Nephron (organoid): ENCODE results near the gene MAP3K13.
"Not testable (repeated sequence)": the region's sequence is repeated elsewhere in the genome, so short reads cannot be mapped to it uniquely, and the experiment has no call there.

ENCODE experiments used
- H3K27ac Mint-ChIP-seq, 3 experiments: 2 replicates each; pipeline ENCODE4 v1.8.0; 2020; ENCODE audit warnings: mixed read lengths in 3 of 3, mild to moderate bottlenecking in 2 of 3, moderate library complexity in 1 of 3
- H3K27me3 Mint-ChIP-seq: 2 replicates; pipeline ENCODE4 v1.8.0; 2021; ENCODE audit warnings: low read depth, mild to moderate bottlenecking, moderate library complexity, mixed read lengths
- H3K36me3 Mint-ChIP-seq: 2 replicates; pipeline ENCODE4 v1.8.0; 2020; ENCODE audit warnings: low read depth, mixed read lengths
- H3K4me1 Mint-ChIP-seq: 2 replicates; pipeline ENCODE4 v1.8.0; 2020; ENCODE audit warnings: mixed read lengths
- H3K4me3 Mint-ChIP-seq, 3 experiments: 2 replicates each; pipeline ENCODE4 v1.8.0; 2020; ENCODE audit warnings: mild to moderate bottlenecking in 3 of 3, mixed read lengths in 3 of 3, moderate library complexity in 2 of 3
- H3K9me3 Mint-ChIP-seq: 2 replicates; pipeline ENCODE4 v1.8.0; 2020; ENCODE audit warnings: mixed read lengths
- CTCF ChIP-seq, 3 experiments: fragments of 200-600 bp; sonication (generic); IDR thresholded peaks; one replicate each; pipeline ENCODE4 v1.5.0; 2021; ENCODE audit warnings: antibody characterized with exemption in 3 of 3; ENCODE audit not compliant: unreplicated experiment in 3 of 3

Gene MAP3K13

GRCh38 chr3:185470323-185470722 is 107.4 kb downstream of the MAP3K13 start:
- no peaks in the 10 kb centered on the region for H3K4me1 Mint-ChIP-seq
- H3K27me3 Mint-ChIP-seq: no peaks in the 10 kb centered on the region
- no peak overlapping the region for H3K27ac Mint-ChIP-seq
- no peak overlapping the region for H3K4me3 Mint-ChIP-seq
- H3K36me3 Mint-ChIP-seq: peaks cover 55% of the 10 kb centered on the region
- no peak for TF ChIP-seq CTCF (IDR thresholded peaks at IDR 0.05; ENCODE audit: unreplicated experiment in 3 of 3)
- H3K9me3 Mint-ChIP-seq: no peaks in the 10 kb centered on the region

- no peak overlapping the region for H3K4me3 Mint-ChIP-seq
- no peak for TF ChIP-seq CTCF (IDR thresholded peaks at IDR 0.05; ENCODE audit: unreplicated experiment in 3 of 3)
- peaks cover 45% of the 10 kb centered on the region for H3K36me3 Mint-ChIP-seq
- no peak overlapping the region for H3K27ac Mint-ChIP-seq
- no peaks in the 10 kb centered on the region for H3K27me3 Mint-ChIP-seq
- no peaks in the 10 kb centered on the region for H3K9me3 Mint-ChIP-seq
- no peaks in the 10 kb centered on the region for H3K4me1 Mint-ChIP-seq
Observed at GRCh38 chr3:185473290-185473815, 110.4 kb downstream of the MAP3K13 start.

- not testable (repeated sequence) for H3K4me3 Mint-ChIP-seq, H3K4me1 Mint-ChIP-seq, H3K27ac Mint-ChIP-seq, H3K27me3 Mint-ChIP-seq, H3K9me3 Mint-ChIP-seq
- H3K36me3 Mint-ChIP-seq: peaks cover 40% of the 10 kb centered on the region
Observed at GRCh38 chr3:185474922-185475321, 112.0 kb downstream of the MAP3K13 start.

- Mint-ChIP-seq H3K4me3 (no peak overlapping the region), H3K4me1 (no peaks in the 10 kb centered on the region), H3K27ac (no peak overlapping the region), H3K9me3 (no peaks in the 10 kb centered on the region), H3K36me3 (peaks cover 53% of the 10 kb centered on the region), H3K27me3 (no peaks in the 10 kb centered on the region)
- no peak for TF ChIP-seq CTCF (IDR thresholded peaks at IDR 0.05; ENCODE audit: unreplicated experiment in 3 of 3)
Observed at GRCh38 chr3:185477316-185477715, 114.4 kb downstream of the MAP3K13 start.

- Mint-ChIP-seq H3K27ac (no peak overlapping the region), H3K4me3 (no peak overlapping the region), H3K9me3 (no peaks in the 10 kb centered on the region), H3K4me1 (no peaks in the 10 kb centered on the region), H3K27me3 (no peaks in the 10 kb centered on the region), H3K36me3 (peaks cover 47% of the 10 kb centered on the region)
- TF ChIP-seq CTCF (IDR thresholded peaks at IDR 0.05; ENCODE audit: unreplicated experiment in 3 of 3): no peak
Observed at GRCh38 chr3:185479373-185479945, 116.5 kb downstream of the MAP3K13 start.

- H3K9me3 Mint-ChIP-seq: no peaks in the 10 kb centered on the region
- no peak overlapping the region for H3K27ac Mint-ChIP-seq
- peaks cover 38% of the 10 kb centered on the region for H3K36me3 Mint-ChIP-seq
- no peaks in the 10 kb centered on the region for H3K27me3 Mint-ChIP-seq
- no peaks in the 10 kb centered on the region for H3K4me1 Mint-ChIP-seq
- TF ChIP-seq CTCF (IDR thresholded peaks at IDR 0.05; ENCODE audit: unreplicated experiment in 3 of 3): no peak
- H3K4me3 Mint-ChIP-seq: no peak overlapping the region
Observed at GRCh38 chr3:185484296-185484695, 121.4 kb downstream of the MAP3K13 start.
